Stomach (tissue), 4 donors: ENCODE measurements around the gene LOXHD1.

ENCODE experiments used
- CTCF ChIP-seq, 7 experiments: fragments of 450-650 bp in 4 of 7; fragments of 200-600 bp in 3 of 7; sonication (generic) in 3 of 7; IDR thresholded peaks; one replicate each; pipeline ENCODE4 v1.5.1; 2016 to 2019; ENCODE audit warnings: antibody characterized with exemption in 7 of 7, control low read depth in 2 of 7, mild to moderate bottlenecking in 1 of 7
- EP300 ChIP-seq: sonication (generic); formaldehyde crosslinking; IDR thresholded peaks from one replicate; pipeline ENCODE4 v1.6.1; 2017; ENCODE audit warnings: antibody characterized with exemption

GRCh38 chr18:46630991-46631390 is 26.0 kb downstream of the LOXHD1 start:
- no peak for TF ChIP-seq CTCF (IDR thresholded peaks at IDR 0.05)
- TF ChIP-seq EP300 = no peak
